ENCODE data around the gene TAF1D. TPM values are rescaled to one million over a fixed set of nuclear protein-coding genes. Genes with fewer than 3 reads are reported as not detected.
"Not testable (repeated sequence)": the region's sequence is repeated elsewhere in the genome, so short reads cannot be mapped to it uniquely, and the experiment has no call there.

TAF1D gene
- total and polyA plus RNA-seq, 7 donors = 53.7 to 151 (median 84.7) TPM

DNA sequence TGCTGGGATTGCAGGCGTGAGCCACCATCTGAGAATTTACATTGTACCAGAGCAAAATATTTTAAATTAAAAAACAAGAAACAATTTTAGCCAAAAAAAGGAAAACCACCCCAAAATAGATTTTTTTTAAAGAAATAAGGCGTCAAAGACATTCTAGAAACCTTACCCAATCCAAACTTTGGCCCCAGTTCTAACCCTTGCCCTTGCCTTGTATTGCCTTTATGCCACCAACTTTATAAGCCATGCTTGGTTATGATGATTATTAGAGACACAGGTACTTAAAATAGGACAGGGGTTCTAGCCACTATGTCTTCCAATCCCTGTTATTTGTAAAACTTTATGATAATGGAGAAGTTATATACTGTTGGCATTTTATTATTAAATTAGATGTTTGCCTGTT lies 11.9 kb upstream of the TAF1D start:
- Histone ChIP-seq H3K27me3 (ENCODE audit: insufficient read depth in 3 of 3, low read length in 2 of 3) (no peaks in the 10 kb centered on the region), H3K36me3 (ENCODE audit: insufficient read depth in 1 of 2, low read depth in 1 of 2) (peaks cover 5 to 97% of the 10 kb centered on the region in 2 donors), H3K9me3 (no peaks in the 10 kb centered on the region), H3K4me1 (no peaks in the 10 kb centered on the region), H3K27ac (no peak overlapping the region), H3K4me3 (no peak overlapping the region)
- no peak for ATAC-seq
- DNase-seq = no peak
- WGBS, 3 donors = 93 to 95% (median 93%) methylated on average over 2 of the region's 2 CpGs
- intact Hi-C loops (cut with DNase I) = no loop called here
- TF ChIP-seq, protein P1, sequence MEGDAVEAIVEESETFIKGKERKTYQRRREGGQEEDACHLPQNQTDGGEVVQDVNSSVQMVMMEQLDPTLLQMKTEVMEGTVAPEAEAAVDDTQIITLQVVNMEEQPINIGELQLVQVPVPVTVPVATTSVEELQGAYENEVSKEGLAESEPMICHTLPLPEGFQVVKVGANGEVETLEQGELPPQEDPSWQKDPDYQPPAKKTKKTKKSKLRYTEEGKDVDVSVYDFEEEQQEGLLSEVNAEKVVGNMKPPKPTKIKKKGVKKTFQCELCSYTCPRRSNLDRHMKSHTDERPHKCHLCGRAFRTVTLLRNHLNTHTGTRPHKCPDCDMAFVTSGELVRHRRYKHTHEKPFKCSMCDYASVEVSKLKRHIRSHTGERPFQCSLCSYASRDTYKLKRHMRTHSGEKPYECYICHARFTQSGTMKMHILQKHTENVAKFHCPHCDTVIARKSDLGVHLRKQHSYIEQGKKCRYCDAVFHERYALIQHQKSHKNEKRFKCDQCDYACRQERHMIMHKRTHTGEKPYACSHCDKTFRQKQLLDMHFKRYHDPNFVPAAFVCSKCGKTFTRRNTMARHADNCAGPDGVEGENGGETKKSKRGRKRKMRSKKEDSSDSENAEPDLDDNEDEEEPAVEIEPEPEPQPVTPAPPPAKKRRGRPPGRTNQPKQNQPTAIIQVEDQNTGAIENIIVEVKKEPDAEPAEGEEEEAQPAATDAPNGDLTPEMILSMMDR (IDR thresholded peaks at IDR 0.05) = no peak

GRCh38 chr11:93751001-93751400 lies 9.7 kb upstream of the TAF1D start:
- 79 to 88% (median 85%) methylated on average over 1 of the region's 1 CpG for WGBS, 3 donors

DNA sequence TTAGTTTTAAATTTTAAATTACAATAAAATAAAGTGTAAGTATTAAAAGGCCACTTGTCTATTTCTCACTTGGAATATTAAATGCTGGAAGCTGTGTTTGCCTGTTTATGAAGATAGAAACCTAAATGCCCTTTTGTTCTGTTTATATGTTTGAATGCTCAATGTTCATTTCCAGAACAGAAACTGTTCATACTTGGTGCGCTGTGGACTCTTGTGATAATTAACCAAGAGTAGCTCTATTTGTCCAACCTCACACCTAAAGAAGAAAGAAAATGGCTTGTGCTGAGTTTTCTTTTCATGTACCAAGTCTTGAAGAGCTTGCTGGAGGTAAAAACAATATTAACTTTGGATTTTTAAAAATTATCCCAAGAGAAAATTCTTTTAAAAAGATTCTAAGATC lies 5.8 kb upstream of the TAF1D start:
- no peaks in the 10 kb centered on the region for H3K27me3 ChIP-seq (ENCODE audit: insufficient read depth in 3 of 3, low read length in 2 of 3)
- intact Hi-C loops (cut with DNase I) = no loop called here
- peaks cover 12% of the 10 kb centered on the region for H3K4me1 ChIP-seq
- DNase-seq = no peak
- WGBS, 3 donors = 90 to 93% (median 93%) methylated on average over 1 of the region's 1 CpG
- no peaks in the 10 kb centered on the region for H3K9me3 ChIP-seq
- no peak overlapping the region for H3K4me3 ChIP-seq
- ATAC-seq = no peak
- H3K27ac ChIP-seq = no peak overlapping the region
- TF ChIP-seq, protein P1 (IDR thresholded peaks at IDR 0.05) = no peak
- H3K36me3 ChIP-seq (ENCODE audit: insufficient read depth in 1 of 2, low read depth in 1 of 2) = peaks cover 0 to 62% of the 10 kb centered on the region in 2 donors

More at GRCh38 chr11:93751001-93751400, 9.7 kb upstream of the TAF1D start:
- DNase-seq (no peak), ATAC-seq (no peak)
- peaks cover 0 to 82% of the 10 kb centered on the region in 2 donors for H3K36me3 ChIP-seq (ENCODE audit: insufficient read depth in 1 of 2, low read depth in 1 of 2)
- peaks cover 3% of the 10 kb centered on the region for H3K4me1 ChIP-seq
- no peak overlapping the region for H3K4me3 ChIP-seq
- no peaks in the 10 kb centered on the region for H3K27me3 ChIP-seq (ENCODE audit: insufficient read depth in 3 of 3, low read length in 2 of 3)
- intact Hi-C loops (cut with DNase I) = no loop called here
- no peak overlapping the region for H3K27ac ChIP-seq
- TF ChIP-seq, protein P1 (IDR thresholded peaks at IDR 0.05) = no peak
- no peaks in the 10 kb centered on the region for H3K9me3 ChIP-seq

DNA sequence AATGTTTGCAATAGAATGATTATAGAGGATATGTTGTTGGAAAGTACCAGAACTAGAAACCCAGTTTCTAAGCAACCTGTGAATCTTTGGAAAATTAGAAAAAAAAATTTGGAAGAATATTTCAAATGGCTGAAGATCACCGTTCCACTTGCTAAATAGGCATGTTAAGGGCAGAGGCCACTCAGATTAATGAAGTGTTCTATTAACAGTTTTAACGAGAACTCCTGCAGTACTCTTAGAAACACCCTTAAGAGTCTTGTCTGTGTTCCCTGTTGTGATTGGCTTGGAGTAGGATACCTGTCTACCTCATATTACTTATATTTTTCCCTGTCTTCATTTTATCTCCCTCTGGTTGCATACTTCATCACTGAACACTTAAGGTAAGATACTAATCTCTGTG lies 4.8 kb upstream of the TAF1D start:
- intact Hi-C loops (cut with DNase I) = no loop called here

GRCh38 chr11:93745005-93745755 lies 3.9 kb upstream of the TAF1D start:
- WGBS, 3 donors = 37 to 51% (median 40%) methylated on average over 12 of the region's 12 CpGs
- Histone ChIP-seq H3K36me3 (ENCODE audit: insufficient read depth in 1 of 2, low read depth in 1 of 2) (peaks cover 0 to 43% of the 10 kb centered on the region in 2 donors), H3K4me1 (peaks cover 12% of the 10 kb centered on the region)
- H3K9me3 ChIP-seq; H3K4me3 ChIP-seq; intact Hi-C loops (cut with DNase I); H3K27me3 ChIP-seq (ENCODE audit: insufficient read depth in 3 of 3, low read length in 2 of 3); DNase-seq; ATAC-seq; H3K27ac ChIP-seq: not testable (repeated sequence)

More for the DNA sequence above, 4.8 kb upstream of the TAF1D start:
- H3K4me3 ChIP-seq = no peak overlapping the region
- TF ChIP-seq, protein P1 (IDR thresholded peaks at IDR 0.05) = no peak
- WGBS, 3 donors = 50 to 65% (median 54%) methylated on average over 2 of the region's 2 CpGs
- peaks cover 12% of the 10 kb centered on the region for H3K4me1 ChIP-seq
- H3K27ac ChIP-seq = no peak overlapping the region
- H3K9me3 ChIP-seq = no peaks in the 10 kb centered on the region
- peaks cover 0 to 52% of the 10 kb centered on the region in 2 donors for H3K36me3 ChIP-seq (ENCODE audit: insufficient read depth in 1 of 2, low read depth in 1 of 2)
- ATAC-seq (no peak), DNase-seq (no peak)
- no peaks in the 10 kb centered on the region for H3K27me3 ChIP-seq (ENCODE audit: insufficient read depth in 3 of 3, low read length in 2 of 3)

Data from psoas muscle (tissue), 8 donors.